ENCODE measurements around the gene VCL. TPM values are rescaled to one million over a fixed set of nuclear protein-coding genes. Genes with fewer than 3 reads are reported as not detected.

VCL gene
- total and polyA plus RNA-seq, 2 donors (not counting 1 experiment from before 2014, with no cell fraction given), result 161 to 316 TPM

- Histone ChIP-seq H3K36me3 (ENCODE audit: control insufficient read depth, insufficient read depth, low read length) (no peaks in the 10 kb centered on the region), H3K27ac (ENCODE audit: insufficient read depth, low read length) (peak overlapping the region; percentile 18), H3K79me2 (ENCODE audit: control insufficient read depth, insufficient read depth, low read length) (peaks cover 92% of the 10 kb centered on the region), H3K4me3 (replicated peaks in 1 of 4; ENCODE audit: control extremely low read depth in 1 of 4, insufficient read depth in 1 of 4, low read depth in 3 of 4, low read length in 4 of 4) (no peak overlapping the region), H4K20me1 (ENCODE audit: control insufficient read depth, extremely low read depth, insufficient read depth, low read length) (no peaks in the 10 kb centered on the region), H3K4me2 (ENCODE audit: extremely low read depth, insufficient read depth, low read length) (peak overlapping the region; percentile 65), H3K27me3 (ENCODE audit: control insufficient read depth, insufficient read depth, low read length) (no peaks in the 10 kb centered on the region), H2AFZ (ENCODE audit: low read length) (no peak overlapping the region), H3K9me3 (ENCODE audit: control insufficient read depth, insufficient read depth, low read depth, low read length) (no peaks in the 10 kb centered on the region), H3K9ac (ENCODE audit: insufficient read depth, low read length) (no peak overlapping the region), H3K4me1 (ENCODE audit: control insufficient read depth, extremely low read depth, insufficient read depth, low read length) (peaks cover 9% of the 10 kb centered on the region)
- TF ChIP-seq CTCF (conservative IDR thresholded peaks at IDR 0.05 in 1 of 2, IDR thresholded peaks at IDR 0.05 in 1 of 2; ENCODE audit: low read depth in 1 of 2, low read length in 2 of 2) (no peak), EZH2 (IDR thresholded peaks at IDR 0.05; ENCODE audit: low read length, missing control alignments) (no peak)
- peak; percentile 72 to 89 for DNase-seq (ENCODE audit: low read depth in 2 of 2)
Measured at GRCh38 chr10:74056050-74056818, 58.3 kb downstream of the VCL start.

GRCh38 chr10:74058071-74058470 is 60.2 kb downstream of the VCL start:
- no peak for TF ChIP-seq EZH2 (IDR thresholded peaks at IDR 0.05; ENCODE audit: low read length, missing control alignments)
- TF ChIP-seq CTCF (conservative IDR thresholded peaks at IDR 0.05 in 1 of 2, IDR thresholded peaks at IDR 0.05 in 1 of 2; ENCODE audit: low read depth in 1 of 2, low read length in 2 of 2), result no peak
- no peak overlapping the region for H3K9ac ChIP-seq (ENCODE audit: insufficient read depth, low read length)
- H3K4me2 ChIP-seq (ENCODE audit: extremely low read depth, insufficient read depth, low read length), result no peak overlapping the region
- no peaks in the 10 kb centered on the region for H3K27me3 ChIP-seq (ENCODE audit: control insufficient read depth, insufficient read depth, low read length)
- no peaks in the 10 kb centered on the region for H4K20me1 ChIP-seq (ENCODE audit: control insufficient read depth, extremely low read depth, insufficient read depth, low read length)
- no peak for DNase-seq (ENCODE audit: low read depth in 2 of 2)
- H3K27ac ChIP-seq (ENCODE audit: insufficient read depth, low read length), result no peak overlapping the region
- peaks cover 7% of the 10 kb centered on the region for H3K4me1 ChIP-seq (ENCODE audit: control insufficient read depth, extremely low read depth, insufficient read depth, low read length)
- no peaks in the 10 kb centered on the region for H3K9me3 ChIP-seq (ENCODE audit: control insufficient read depth, insufficient read depth, low read depth, low read length)
- no peak overlapping the region for H3K4me3 ChIP-seq (replicated peaks in 1 of 4; ENCODE audit: control extremely low read depth in 1 of 4, insufficient read depth in 1 of 4, low read depth in 3 of 4, low read length in 4 of 4)
- H2AFZ ChIP-seq (ENCODE audit: low read length), result no peak overlapping the region
- H3K79me2 ChIP-seq (ENCODE audit: control insufficient read depth, insufficient read depth, low read length), result peaks cover 93% of the 10 kb centered on the region
- H3K36me3 ChIP-seq (ENCODE audit: control insufficient read depth, insufficient read depth, low read length), result no peaks in the 10 kb centered on the region

GRCh38 chr10:74058658-74059057 is 60.7 kb downstream of the VCL start:
- no peak overlapping the region for H3K9ac ChIP-seq (ENCODE audit: insufficient read depth, low read length)
- TF ChIP-seq EZH2 (IDR thresholded peaks at IDR 0.05; ENCODE audit: low read length, missing control alignments) (no peak), CTCF (conservative IDR thresholded peaks at IDR 0.05 in 1 of 2, IDR thresholded peaks at IDR 0.05 in 1 of 2; ENCODE audit: low read depth in 1 of 2, low read length in 2 of 2) (no peak)
- H3K36me3 ChIP-seq (ENCODE audit: control insufficient read depth, insufficient read depth, low read length), result no peaks in the 10 kb centered on the region
- no peaks in the 10 kb centered on the region for H3K27me3 ChIP-seq (ENCODE audit: control insufficient read depth, insufficient read depth, low read length)
- H3K27ac ChIP-seq (ENCODE audit: insufficient read depth, low read length), result no peak overlapping the region
- no peaks in the 10 kb centered on the region for H3K9me3 ChIP-seq (ENCODE audit: control insufficient read depth, insufficient read depth, low read depth, low read length)
- peaks cover 93% of the 10 kb centered on the region for H3K79me2 ChIP-seq (ENCODE audit: control insufficient read depth, insufficient read depth, low read length)
- H3K4me1 ChIP-seq (ENCODE audit: control insufficient read depth, extremely low read depth, insufficient read depth, low read length), result peaks cover 7% of the 10 kb centered on the region
- no peak overlapping the region for H3K4me2 ChIP-seq (ENCODE audit: extremely low read depth, insufficient read depth, low read length)
- H4K20me1 ChIP-seq (ENCODE audit: control insufficient read depth, extremely low read depth, insufficient read depth, low read length), result no peaks in the 10 kb centered on the region
- peak in 1 of 2 donors; percentile 50 for DNase-seq (ENCODE audit: low read depth in 2 of 2)
- H2AFZ ChIP-seq (ENCODE audit: low read length), result no peak overlapping the region
- H3K4me3 ChIP-seq (replicated peaks in 1 of 4; ENCODE audit: control extremely low read depth in 1 of 4, insufficient read depth in 1 of 4, low read depth in 3 of 4, low read length in 4 of 4), result no peak overlapping the region
